ENCODE results near the gene TRAPPC2L.

The TRAPPC2L gene

GRCh38 chr16:88910284-88911135, 53.6 kb downstream of the TRAPPC2L start:
- no peak for DNase-seq (ENCODE audit: low spot score)

- no peak for DNase-seq (ENCODE audit: low spot score)
Measured at GRCh38 chr16:88911136-88911945, 54.4 kb downstream of the TRAPPC2L start.

- DNase-seq (ENCODE audit: low spot score), result no peak
Measured at GRCh38 chr16:88911946-88912310, 55.0 kb downstream of the TRAPPC2L start.

Data from globus pallidus (tissue), 1 donor.